GM23248 (cell line): ENCODE results near the gene AKAP17A. TPM values are rescaled to one million over a fixed set of nuclear protein-coding genes. Genes with fewer than 3 reads are reported as not detected.

Source experiments
- DNase-seq: peaks from one replicate; pipeline ENCODE4 v3.0.0-alpha.2; 2015
- H2AFZ ChIP-seq: fragments of 200-600 bp; sonication (generic); 2 replicates; pipeline ENCODE4 v1.6.1; 2016; ENCODE audit warnings: antibody characterized with exemption
- H3F3A ChIP-seq: fragments of 200-600 bp; sonication (generic); 2 replicates; pipeline ENCODE4 v1.6.1; 2016; ENCODE audit warnings: mild to moderate bottlenecking, antibody characterized with exemption, mixed run types; ENCODE audit not compliant: insufficient read depth
- H3K27ac ChIP-seq: fragments of 200-600 bp; sonication (generic); 2 replicates; pipeline ENCODE4 v1.5.1; 2016; ENCODE audit warnings: mild to moderate bottlenecking
- H3K27me3 ChIP-seq: fragments of 200-600 bp; sonication (generic); replicated peaks from 2 replicates; pipeline ENCODE4 v1.6.1; 2016; ENCODE audit warnings: mild to moderate bottlenecking; ENCODE audit not compliant: insufficient read depth
- H3K36me3 ChIP-seq: fragments of 200-600 bp; sonication (generic); 2 replicates; pipeline ENCODE4 v1.6.1; 2016; ENCODE audit warnings: low read depth, mild to moderate bottlenecking
- H3K4me1 ChIP-seq: fragments of 200-600 bp; sonication (generic); 2 replicates; pipeline ENCODE4 v1.6.1; 2016; ENCODE audit warnings: mild to moderate bottlenecking; ENCODE audit not compliant: insufficient read depth
- H3K4me2 ChIP-seq: fragments of 200-600 bp; sonication (generic); one replicate; pipeline ENCODE4 v1.6.1; 2016; ENCODE audit warnings: mild to moderate bottlenecking; ENCODE audit not compliant: unreplicated experiment
- H3K4me3 ChIP-seq: fragments of 200-600 bp; sonication (generic); 2 replicates; pipeline ENCODE4 v1.5.1; 2016; ENCODE audit warnings: mild to moderate bottlenecking
- H3K79me2 ChIP-seq: fragments of 200-600 bp; sonication (generic); 2 replicates; pipeline ENCODE4 v1.6.1; 2016; ENCODE audit warnings: mild to moderate bottlenecking; ENCODE audit not compliant: insufficient read depth
- H3K9ac ChIP-seq: fragments of 200-600 bp; sonication (generic); 2 replicates; pipeline ENCODE4 v1.6.1; 2016; ENCODE audit warnings: mild to moderate bottlenecking
- H3K9me2 ChIP-seq: fragments of 200-600 bp; sonication (generic); 2 replicates; pipeline ENCODE4 v1.6.1; 2016; ENCODE audit warnings: mixed run types, mild to moderate bottlenecking, moderate library complexity; ENCODE audit not compliant: insufficient read depth
- H3K9me3 ChIP-seq: fragments of 200-600 bp; sonication (generic); one replicate; pipeline ENCODE4 v1.6.1; 2017; ENCODE audit warnings: low read depth
- H4K20me1 ChIP-seq: fragments of 200-600 bp; sonication (generic); 2 replicates; pipeline ENCODE4 v1.6.0; 2016; ENCODE audit not compliant: insufficient read depth
- EZH2 ChIP-seq: fragments of 200-600 bp; sonication (generic); IDR thresholded peaks from 2 replicates; pipeline ENCODE4 v1.6.1; 2018; ENCODE audit warnings: antibody characterized with exemption, mild to moderate bottlenecking; ENCODE audit not compliant: insufficient read depth, poor library complexity, severe bottlenecking
- EZH2phosphoT487 ChIP-seq: fragments of 200-600 bp; sonication (generic); IDR thresholded peaks from 2 replicates; pipeline ENCODE4 v1.6.1; 2018; ENCODE audit warnings: antibody characterized with exemption, moderate library complexity, mild to moderate bottlenecking, low read depth; ENCODE audit not compliant: insufficient read depth
- WGBS, 2 experiments: methylation state at CpG; one replicate each; pipeline ENCODE4 v1.1.6; 2015 to 2017; ENCODE audit warnings: low lambda C conversion rate in 2 of 2, low coverage in 1 of 2; ENCODE audit errors: missing lambda C conversion rate in 2 of 2; 5-methylcytosine and 5-hydroxymethylcytosine counted together
- in situ Hi-C: fragments of 300-500 bp; cut with MboI; formaldehyde crosslinking; loops from 2 replicates; pipeline ENCODE4 v1.15.0; 2020
- polyA plus RNA-seq: library from polyadenylated mRNA; unstranded; fragments of >200 nt; fragmentation: Nextera tagmentation; extraction: Ambion mirVana; gene quantifications from 2 replicates; pipeline ENCODE4 v1.2.1, GENCODE V29; 2016
- total RNA-seq: library from RNA; depleted of rRNA; stranded (reverse); fragments of >200 nt; shearing (Covaris generic); gene quantifications from 2 replicates; pipeline ENCODE4 v1.2.3, GENCODE V29; 2014

The AKAP17A gene
- total and polyA plus RNA-seq, 2 experiments from 2014 or later = 11.6 to 23.3 TPM

DNA sequence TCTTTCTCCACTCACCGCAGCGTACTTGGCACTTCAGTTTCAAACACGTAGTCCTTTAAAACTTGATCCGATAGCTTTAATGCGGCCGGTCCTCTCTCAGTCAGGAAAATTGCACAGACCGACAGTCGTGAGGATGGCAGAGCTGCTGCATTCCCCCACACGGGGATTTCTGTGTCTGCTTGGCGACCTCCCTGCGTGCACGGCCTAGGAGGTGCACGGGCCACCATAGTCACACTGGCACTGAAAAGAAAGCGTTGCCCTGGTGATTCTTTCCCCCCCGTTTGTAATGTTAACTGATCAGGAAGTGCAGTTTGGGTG lies 10.3 kb downstream of the AKAP17A start:
- Histone ChIP-seq H3K4me1 (no peaks in the 10 kb centered on the region), H3K4me3 (no peak overlapping the region), H2AFZ (no peak overlapping the region), H3K27me3 (no peaks in the 10 kb centered on the region), H4K20me1 (no peaks in the 10 kb centered on the region), H3F3A (no peaks in the 10 kb centered on the region), H3K9ac (no peak overlapping the region), H3K27ac (no peak overlapping the region), H3K9me2 (no peaks in the 10 kb centered on the region), H3K4me2 (no peak overlapping the region), H3K9me3 (no peaks in the 10 kb centered on the region), H3K36me3 (peaks cover 13% of the 10 kb centered on the region), H3K79me2 (peaks cover 48% of the 10 kb centered on the region)
- no peak for TF ChIP-seq EZH2phosphoT487
- no peak for TF ChIP-seq EZH2
- DNase-seq = no peak
- in situ Hi-C loops = no loop called here
- 97 to 99% methylated on average over 15 of the region's 15 CpGs for WGBS, 2 experiments

DNA sequence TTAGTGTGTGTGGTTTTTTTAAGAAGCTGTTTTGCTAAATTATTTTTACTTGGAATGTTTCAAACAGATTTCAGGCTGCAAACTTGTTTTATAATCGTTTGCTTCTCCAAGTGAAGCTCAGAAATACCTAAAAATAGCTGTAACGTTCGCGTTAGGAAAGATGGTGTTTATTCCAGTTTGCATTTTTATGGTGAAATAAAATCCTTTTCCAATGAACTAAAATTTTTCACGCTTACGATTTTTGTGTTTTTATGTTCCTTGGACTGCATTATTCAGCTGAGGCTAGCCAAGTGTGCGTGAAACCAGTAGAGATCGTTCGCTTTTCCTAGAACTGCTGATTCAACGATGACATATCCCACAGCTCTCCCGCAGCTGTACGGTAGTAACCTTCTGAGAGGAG lies 10.9 kb downstream of the AKAP17A start:
- TF ChIP-seq EZH2 = no peak
- no peak for TF ChIP-seq EZH2phosphoT487
- in situ Hi-C loops = no loop called here
- no peaks in the 10 kb centered on the region for H3K9me2 ChIP-seq
- H2AFZ ChIP-seq = no peak overlapping the region
- H3K79me2 ChIP-seq = peaks cover 42% of the 10 kb centered on the region
- peaks cover 13% of the 10 kb centered on the region for H3K36me3 ChIP-seq
- no peak overlapping the region for H3K9ac ChIP-seq
- WGBS, 2 experiments = 92 to 94% methylated on average over 12 of the region's 12 CpGs
- H3K4me2 ChIP-seq = no peak overlapping the region
- no peaks in the 10 kb centered on the region for H4K20me1 ChIP-seq
- no peaks in the 10 kb centered on the region for H3F3A ChIP-seq
- H3K27ac ChIP-seq = no peak overlapping the region
- H3K9me3 ChIP-seq = no peaks in the 10 kb centered on the region
- no peaks in the 10 kb centered on the region for H3K4me1 ChIP-seq
- DNase-seq = no peak
- no peak overlapping the region for H3K4me3 ChIP-seq
- H3K27me3 ChIP-seq = no peaks in the 10 kb centered on the region

GRCh38 chrX:1606496-1606895 lies 15.1 kb downstream of the AKAP17A start:
- Histone ChIP-seq H3K4me1 (no peaks in the 10 kb centered on the region), H2AFZ (no peak overlapping the region), H3K9me2 (no peaks in the 10 kb centered on the region), H3K9ac (no peak overlapping the region), H3K36me3 (peaks cover 13% of the 10 kb centered on the region), H4K20me1 (no peaks in the 10 kb centered on the region), H3K4me2 (no peak overlapping the region), H3K79me2 (peaks cover 15% of the 10 kb centered on the region), H3K4me3 (no peak overlapping the region), H3K27ac (no peak overlapping the region), H3K27me3 (no peaks in the 10 kb centered on the region), H3F3A (no peaks in the 10 kb centered on the region), H3K9me3 (no peaks in the 10 kb centered on the region)
- in situ Hi-C loops = no loop called here
- no peak for DNase-seq
- 95 to 97% methylated on average over 11 of the region's 11 CpGs for WGBS, 2 experiments
- no peak for TF ChIP-seq EZH2phosphoT487
- TF ChIP-seq EZH2 = no peak

GRCh38 chrX:1609311-1609710 lies 17.9 kb downstream of the AKAP17A start:
- no peak overlapping the region for H3K4me2 ChIP-seq
- no peaks in the 10 kb centered on the region for H3K4me1 ChIP-seq
- no peaks in the 10 kb centered on the region for H3K9me3 ChIP-seq
- H4K20me1 ChIP-seq = no peaks in the 10 kb centered on the region
- H3K79me2 ChIP-seq = no peaks in the 10 kb centered on the region
- no peaks in the 10 kb centered on the region for H3K9me2 ChIP-seq
- H3K9ac ChIP-seq = no peak overlapping the region
- no peaks in the 10 kb centered on the region for H3K27me3 ChIP-seq
- DNase-seq = no peak
- no peak overlapping the region for H3K4me3 ChIP-seq
- WGBS, 2 experiments = 85 to 87% methylated on average over 6 to 10 of the region's 11 CpGs
- no peak overlapping the region for H3K27ac ChIP-seq
- no peaks in the 10 kb centered on the region for H3F3A ChIP-seq
- no peak overlapping the region for H2AFZ ChIP-seq
- in situ Hi-C loops = no loop called here
- H3K36me3 ChIP-seq = no peaks in the 10 kb centered on the region
- TF ChIP-seq EZH2phosphoT487 = no peak

DNA sequence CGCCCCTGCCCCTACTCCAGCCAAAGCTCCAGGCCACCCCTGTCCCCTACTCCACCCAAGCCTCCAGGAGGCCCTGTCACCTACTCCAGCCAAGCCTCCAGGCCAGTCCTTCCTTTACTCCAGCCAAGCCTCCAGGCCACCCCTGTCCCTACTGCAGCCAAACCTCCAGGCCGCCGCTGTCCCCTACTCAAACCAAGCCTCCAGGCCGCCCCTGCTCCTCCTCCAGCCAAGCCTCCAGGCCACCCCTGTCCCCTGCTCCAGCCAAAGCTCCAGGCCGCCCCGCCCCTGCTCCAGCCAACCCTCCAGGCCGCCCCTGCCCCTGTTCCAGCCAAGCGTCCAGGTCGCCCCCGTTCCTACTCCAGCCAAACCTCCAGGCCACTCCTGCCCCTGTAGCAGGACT lies 18.4 kb downstream of the AKAP17A start:
- Histone ChIP-seq H3K27ac (no peak overlapping the region), H3K4me3 (no peak overlapping the region), H3K36me3 (no peaks in the 10 kb centered on the region), H4K20me1 (no peaks in the 10 kb centered on the region), H3K9ac (no peak overlapping the region), H3K27me3 (no peaks in the 10 kb centered on the region), H3K9me2 (no peaks in the 10 kb centered on the region), H3F3A (no peaks in the 10 kb centered on the region), H3K4me1 (no peaks in the 10 kb centered on the region), H3K4me2 (no peak overlapping the region), H2AFZ (no peak overlapping the region), H3K79me2 (no peaks in the 10 kb centered on the region), H3K9me3 (no peaks in the 10 kb centered on the region)
- no peak for DNase-seq
- no peak for TF ChIP-seq EZH2
- TF ChIP-seq EZH2phosphoT487 = no peak
- in situ Hi-C loops = no loop called here
- WGBS, 2 experiments = 90 to 92% methylated on average over 6 to 10 of the region's 10 CpGs
